Eye (tissue), 1 donor: ENCODE measurements around the gene BICC1.

Experiments
- DNase-seq: peaks from one replicate; pipeline ENCODE4 v3.0.0-alpha.2; 2015

The BICC1 gene, protein sequence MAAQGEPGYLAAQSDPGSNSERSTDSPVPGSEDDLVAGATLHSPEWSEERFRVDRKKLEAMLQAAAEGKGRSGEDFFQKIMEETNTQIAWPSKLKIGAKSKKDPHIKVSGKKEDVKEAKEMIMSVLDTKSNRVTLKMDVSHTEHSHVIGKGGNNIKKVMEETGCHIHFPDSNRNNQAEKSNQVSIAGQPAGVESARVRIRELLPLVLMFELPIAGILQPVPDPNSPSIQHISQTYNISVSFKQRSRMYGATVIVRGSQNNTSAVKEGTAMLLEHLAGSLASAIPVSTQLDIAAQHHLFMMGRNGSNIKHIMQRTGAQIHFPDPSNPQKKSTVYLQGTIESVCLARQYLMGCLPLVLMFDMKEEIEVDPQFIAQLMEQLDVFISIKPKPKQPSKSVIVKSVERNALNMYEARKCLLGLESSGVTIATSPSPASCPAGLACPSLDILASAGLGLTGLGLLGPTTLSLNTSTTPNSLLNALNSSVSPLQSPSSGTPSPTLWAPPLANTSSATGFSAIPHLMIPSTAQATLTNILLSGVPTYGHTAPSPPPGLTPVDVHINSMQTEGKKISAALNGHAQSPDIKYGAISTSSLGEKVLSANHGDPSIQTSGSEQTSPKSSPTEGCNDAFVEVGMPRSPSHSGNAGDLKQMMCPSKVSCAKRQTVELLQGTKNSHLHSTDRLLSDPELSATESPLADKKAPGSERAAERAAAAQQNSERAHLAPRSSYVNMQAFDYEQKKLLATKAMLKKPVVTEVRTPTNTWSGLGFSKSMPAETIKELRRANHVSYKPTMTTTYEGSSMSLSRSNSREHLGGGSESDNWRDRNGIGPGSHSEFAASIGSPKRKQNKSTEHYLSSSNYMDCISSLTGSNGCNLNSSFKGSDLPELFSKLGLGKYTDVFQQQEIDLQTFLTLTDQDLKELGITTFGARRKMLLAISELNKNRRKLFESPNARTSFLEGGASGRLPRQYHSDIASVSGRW

DNA sequence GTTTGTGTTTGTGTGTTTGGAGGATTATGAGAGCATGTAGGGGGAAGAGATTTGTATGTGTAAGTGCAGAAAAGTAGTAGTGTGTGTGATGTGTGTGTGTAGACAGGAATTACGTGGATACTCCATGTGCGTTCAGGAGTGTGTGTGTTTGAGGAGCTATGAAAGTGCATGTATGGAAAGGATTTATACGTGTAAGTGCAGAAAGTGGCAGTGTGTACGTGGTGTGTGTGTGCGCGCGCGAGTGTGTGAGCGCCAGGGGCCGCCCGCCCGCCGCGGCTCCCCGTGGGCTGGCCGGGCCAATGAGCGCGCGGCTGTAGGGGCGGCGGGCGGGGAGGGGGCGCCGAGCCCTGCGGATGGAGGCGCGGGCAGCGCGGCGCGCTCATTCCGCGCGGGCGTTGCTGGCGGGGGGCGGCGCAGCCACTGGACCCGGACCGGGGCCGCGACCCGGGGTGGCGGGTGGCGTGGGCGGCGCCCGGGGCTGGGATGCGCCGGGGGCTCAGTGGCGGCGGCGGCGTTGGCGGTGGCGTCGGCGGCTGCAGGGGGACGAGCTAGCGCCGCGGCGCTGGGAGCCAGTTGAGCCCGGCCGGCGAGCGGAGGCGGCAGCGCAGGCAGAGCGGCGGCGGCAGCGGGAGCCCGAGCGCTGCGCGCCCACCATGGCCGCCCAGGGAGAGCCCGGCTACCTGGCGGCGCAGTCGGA, at the start of gene BICC1:
Gene BICC1 (plus strand): TSS at position 382 of the 697 bp plus-strand sequence. CDS start 272 bp downstream, at position 654.
- DNase-seq = peak; percentile 89

- no peak for DNase-seq
These were observed 47.7 kb upstream of the BICC1 start for GRCh38 chr10:58464956-58465355.

DNA sequence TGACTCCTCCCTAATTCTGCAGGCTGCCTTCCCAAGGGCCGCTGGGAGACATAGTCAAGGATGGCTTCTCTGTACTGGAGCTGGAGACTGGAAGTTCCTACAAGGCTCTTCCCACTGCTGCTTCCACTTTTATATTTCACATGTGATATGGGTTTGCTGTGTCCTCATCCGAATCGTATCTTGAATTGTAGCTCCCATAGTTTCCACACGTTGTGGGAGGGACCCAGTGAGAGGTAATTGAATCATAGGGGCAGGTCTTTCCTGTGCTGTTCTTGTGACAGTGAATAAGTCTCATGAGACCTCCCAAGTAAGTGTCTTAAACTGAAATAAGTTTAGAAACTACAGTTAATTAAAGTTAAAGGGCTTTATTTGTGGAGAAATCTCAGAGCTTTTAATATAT, 47.0 kb upstream of the BICC1 start:
- DNase-seq = no peak

- DNase-seq = no peak
These were observed 44.6 kb upstream of the BICC1 start for GRCh38 chr10:58467931-58468635.

- no peak for DNase-seq
These were observed 38.7 kb upstream of the BICC1 start for GRCh38 chr10:58473976-58474375.

GRCh38 chr10:58475322-58476277, 37.1 kb upstream of the BICC1 start:
- peak; percentile 54 for DNase-seq

DNA sequence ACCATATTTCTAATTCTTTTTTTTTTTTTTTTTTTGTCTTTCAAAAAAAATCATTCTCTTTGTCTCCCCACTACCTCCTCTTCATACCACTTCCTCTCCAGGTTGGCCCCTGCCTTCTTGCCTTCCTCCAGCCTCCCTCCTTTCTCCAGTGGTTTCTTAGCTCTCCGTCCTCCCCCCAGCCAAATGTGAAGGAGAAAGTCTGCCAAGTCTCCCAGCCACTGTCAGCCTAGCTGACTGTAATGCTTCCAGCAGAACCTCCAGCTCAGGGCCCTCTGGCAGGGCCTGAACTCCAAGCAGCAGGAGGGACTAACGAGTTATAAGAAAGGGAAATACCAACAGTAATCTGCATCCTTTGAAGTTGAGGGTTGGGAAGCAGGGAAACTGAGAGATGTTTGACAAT, 35.5 kb upstream of the BICC1 start:
- no peak for DNase-seq

DNA sequence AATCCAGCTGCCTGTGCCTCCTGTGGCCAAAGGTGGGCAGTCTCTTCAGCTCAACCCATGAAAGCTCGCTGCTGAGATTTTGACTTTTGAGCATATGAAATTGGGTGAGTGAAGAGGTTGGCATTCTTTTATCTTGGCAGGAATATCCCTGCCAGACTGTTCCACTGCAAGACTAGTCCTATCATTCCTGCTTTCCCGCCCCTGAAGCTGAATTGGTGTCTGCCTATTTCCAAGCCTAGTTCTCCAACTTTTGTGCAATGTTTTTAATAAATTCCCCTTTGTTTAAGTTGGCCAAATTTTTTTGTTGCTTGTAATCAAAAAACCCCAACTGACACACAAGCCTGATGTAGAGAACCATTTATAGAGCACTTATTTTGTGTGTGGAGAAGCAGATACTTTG, 34.8 kb upstream of the BICC1 start:
- no peak for DNase-seq

- no peak for DNase-seq
These were observed 33.6 kb upstream of the BICC1 start for GRCh38 chr10:58479045-58479444.

DNA sequence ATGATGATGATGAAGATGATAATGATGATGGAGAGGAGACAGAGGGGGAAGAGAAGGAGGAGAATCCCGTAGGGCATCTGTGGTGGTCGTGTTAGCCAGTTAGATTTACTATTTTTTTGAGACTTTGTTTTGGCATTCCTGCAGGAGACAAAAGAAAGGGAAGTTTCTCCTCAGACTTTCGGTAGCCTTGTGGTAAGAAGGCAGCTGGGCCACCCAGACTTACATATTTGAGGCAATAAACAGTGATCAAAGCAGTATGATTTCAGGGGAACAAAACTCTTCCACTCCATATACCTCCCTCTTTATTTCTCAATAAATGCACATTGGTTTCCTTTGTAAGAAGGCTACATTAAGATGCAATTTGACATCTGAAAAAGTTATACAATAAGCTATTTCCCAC, 32.4 kb upstream of the BICC1 start:
- no peak for DNase-seq

GRCh38 chr10:58481569-58482109, 31.0 kb upstream of the BICC1 start:
- DNase-seq = no peak

- DNase-seq = no peak
These were observed 25.9 kb upstream of the BICC1 start for GRCh38 chr10:58486821-58487220.

DNA sequence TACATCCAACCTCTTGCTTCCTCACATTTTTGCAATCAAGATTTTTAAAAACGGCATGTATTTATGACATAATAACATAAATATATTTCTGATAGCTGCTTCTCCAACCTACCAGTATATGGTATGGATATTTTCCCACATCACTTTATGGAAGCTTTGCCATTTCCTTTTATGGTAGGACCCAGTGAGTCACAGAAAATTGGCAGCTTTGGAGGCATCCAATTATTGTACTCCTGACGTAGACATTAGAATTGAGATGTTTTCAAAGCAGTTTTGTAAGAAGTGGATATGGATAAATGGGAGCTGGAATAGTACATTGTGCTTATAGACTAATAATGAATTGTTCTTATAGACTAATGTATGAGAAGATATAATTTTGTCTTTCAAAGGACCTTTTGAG, 23.8 kb upstream of the BICC1 start:
- DNase-seq = no peak

- no peak for DNase-seq
These were observed 9.7 kb upstream of the BICC1 start for GRCh38 chr10:58502956-58503355.

DNA sequence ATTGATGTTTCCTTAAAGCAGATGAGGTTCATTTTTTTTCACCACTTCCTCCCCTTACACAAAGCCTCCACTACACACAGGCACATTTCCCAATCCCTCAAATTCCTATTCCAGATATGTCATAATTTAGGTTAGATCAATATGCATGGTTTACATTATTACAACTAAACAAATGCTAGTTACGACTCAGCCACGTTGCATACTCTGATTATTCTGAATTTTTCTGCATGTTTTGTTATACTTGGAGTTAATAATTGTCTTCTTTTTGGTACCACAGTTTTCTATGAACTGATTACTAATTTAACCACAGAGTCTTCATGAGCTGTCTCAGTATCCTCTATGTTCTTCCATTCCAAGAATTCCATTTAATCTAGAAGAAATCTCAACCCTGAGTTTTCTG, 4.4 kb upstream of the BICC1 start:
- peak; percentile 13 for DNase-seq

DNA sequence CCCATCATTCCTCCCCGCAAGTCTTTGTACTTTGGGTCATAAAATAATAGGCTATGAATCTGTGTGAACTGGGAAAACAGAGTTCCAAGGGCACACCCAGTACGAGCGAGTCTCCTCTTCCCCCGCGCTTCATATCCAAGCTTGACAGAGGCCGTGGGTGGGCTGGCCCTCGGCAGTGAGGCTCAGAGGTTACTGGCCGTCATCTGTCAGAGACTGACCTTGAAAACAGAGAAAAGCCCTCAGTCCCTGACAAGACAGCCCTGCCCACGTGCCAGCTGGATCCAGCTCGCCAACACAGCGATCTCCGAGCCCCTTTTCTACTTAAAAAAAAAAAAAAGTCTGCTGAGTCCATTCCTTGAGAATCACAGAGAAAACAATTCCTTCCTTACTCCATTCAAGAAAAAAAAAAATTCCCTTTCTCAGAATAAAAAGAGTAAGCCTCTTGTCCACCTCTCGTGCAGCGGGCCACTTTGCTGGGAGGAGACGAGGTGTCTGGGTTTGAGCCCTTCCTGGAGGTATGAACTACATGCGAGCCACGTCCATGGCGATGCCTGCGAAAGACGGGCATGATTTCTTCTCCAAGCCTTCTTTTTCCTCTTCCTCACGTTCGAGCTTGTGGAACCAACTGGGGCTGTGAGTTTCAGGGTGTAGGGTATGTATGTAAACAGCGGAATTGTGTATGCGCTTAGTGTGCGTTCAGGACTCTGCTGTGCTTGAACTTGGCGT, 744 bp upstream of the BICC1 start:
- DNase-seq = peak; percentile 58

DNA sequence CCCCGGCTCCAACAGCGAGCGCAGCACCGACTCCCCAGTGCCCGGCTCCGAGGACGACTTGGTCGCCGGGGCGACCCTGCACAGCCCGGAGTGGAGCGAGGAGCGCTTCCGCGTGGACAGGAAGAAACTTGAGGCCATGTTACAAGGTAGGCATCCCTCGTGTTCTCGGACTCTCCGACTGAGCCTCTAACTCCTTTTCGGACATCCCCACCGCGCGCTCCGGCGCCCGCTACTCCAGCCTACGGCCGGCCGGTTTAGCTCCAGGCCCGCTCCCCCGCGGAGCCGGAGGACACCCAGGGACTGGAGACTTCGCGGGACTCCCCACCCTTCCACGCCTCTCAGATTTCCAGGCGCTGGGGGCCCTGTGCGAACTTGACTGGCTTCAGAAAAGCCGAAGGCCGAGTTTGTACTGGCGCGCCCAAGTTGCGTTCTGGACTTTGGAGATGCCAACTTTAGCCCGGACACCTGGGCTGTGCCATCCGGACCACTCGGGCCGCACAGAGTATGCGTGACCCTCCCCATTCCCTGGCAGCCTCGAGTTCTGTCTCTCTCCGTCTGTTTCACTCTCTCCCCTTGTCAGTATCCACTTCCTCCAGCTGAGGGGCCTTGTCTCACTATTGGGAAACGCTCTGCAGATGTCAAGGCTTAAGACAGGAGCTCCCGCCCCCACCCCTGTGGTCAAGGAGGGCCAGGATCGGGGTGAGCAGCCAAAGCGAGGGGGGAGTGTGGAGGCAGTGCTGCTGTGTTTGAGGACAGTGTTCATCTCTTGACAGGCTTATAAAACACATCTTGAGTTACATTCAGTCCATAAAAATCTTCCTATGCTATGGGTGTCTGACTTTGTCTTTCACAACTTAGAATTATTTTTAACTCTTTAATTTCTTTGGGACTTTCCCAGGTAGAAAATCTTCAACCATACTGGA, 777 bp downstream of the BICC1 start:
- peak; percentile 82 for DNase-seq

GRCh38 chr10:58514111-58514770, 1.6 kb downstream of the BICC1 start:
- DNase-seq = peak; percentile 11
